HUDEP-2 (cell line): ENCODE results near the gene LRRC1.

Experiments
- DNase-seq, 76 experiments: peaks; one replicate each; lab custom pipeline; 2025; ENCODE audit not compliant: unreplicated experiment in 76 of 76; lab: John Stamatoyannopoulos, UW

The LRRC1 gene

DNA sequence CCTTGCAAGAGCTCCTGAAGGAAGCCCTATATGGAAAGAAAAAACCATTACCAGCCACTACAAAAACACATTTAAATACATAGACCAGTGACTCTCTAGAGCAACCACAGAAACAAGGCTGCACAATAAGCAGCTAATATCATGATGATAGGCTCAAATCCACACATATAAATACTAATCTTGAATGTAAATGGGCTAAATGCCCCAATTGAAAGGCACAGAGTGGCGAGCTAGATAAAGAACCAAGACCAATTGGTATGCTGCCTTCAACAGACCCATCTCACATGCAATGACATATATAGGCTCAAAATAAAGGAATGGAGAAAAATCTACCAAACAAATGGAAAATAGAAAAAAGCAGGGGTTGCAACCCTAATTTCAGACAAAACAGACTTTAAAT, 153.0 kb downstream of the LRRC1 start:
- DNase-seq, result no peak

DNA sequence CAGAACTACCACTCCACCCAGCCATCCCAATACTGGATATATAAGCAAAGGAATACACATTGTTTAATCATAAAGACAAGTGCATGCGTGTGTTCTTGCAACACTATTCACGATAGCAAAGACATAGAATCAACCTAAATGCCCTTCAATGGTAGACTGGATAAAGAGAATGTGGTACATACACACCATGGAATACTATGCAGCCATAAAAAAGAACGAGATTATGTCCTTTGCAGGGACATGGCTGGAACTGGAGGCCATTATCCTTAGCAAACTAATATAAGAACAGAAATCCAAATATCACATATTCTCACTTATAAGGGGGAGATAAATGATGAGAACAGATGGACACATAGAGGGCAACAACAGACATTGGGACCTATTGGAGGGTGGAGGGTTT, 156.6 kb downstream of the LRRC1 start:
- DNase-seq, result no peak

DNA sequence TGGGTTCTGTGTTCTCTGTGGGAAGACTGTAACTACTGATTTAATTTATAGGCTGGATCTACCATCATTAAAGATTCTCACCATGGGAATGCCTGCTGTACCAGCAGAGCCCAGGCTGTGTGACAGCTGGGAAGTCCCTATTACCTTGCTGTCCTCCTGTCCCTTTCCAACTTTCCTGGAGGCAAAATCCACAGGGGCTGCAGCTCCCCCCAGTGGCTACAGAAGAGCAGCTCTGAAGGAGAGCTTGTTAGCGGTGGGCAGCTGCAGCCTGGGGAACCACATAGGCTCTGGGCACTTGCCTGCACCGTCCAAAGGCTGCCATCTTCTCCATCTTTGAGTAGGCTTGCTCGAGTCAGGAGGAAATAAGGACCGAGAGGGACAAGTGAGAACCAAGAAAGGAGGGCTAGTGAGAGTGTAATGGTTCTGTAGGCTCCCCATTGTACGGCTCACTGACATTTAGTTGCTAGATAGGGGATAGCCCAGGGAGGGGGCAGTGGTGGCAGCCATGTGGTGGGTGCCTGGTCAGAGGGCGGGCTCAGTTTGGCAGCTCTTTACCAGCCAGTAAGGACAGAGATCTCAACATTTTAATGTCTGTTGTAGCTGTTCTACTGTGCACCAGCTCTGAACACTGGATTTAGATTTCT, 161.4 kb downstream of the LRRC1 start:
- DNase-seq, result peak in 14 of 76 experiments; percentile 2 to 38 (median 12)

DNA sequence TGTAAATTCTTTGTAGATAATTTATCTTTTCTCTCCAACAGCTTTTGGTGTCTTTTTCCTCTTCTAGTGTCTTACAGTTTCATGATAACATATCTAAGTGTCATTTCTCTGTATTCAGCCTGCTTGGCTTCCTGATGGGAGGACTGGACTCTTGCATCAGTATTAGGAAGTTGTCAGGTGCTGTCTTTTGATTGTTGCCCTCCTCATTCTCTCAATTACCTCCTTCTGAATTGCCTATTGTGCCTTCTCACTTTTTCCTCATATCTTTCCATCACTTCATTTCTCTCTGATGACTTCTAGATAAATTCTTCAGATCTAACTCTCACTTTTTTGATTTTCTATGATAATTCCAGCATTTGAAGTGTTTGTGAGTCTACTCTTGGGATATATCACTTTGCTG, 162.0 kb downstream of the LRRC1 start:
- DNase-seq, result no peak

DNA sequence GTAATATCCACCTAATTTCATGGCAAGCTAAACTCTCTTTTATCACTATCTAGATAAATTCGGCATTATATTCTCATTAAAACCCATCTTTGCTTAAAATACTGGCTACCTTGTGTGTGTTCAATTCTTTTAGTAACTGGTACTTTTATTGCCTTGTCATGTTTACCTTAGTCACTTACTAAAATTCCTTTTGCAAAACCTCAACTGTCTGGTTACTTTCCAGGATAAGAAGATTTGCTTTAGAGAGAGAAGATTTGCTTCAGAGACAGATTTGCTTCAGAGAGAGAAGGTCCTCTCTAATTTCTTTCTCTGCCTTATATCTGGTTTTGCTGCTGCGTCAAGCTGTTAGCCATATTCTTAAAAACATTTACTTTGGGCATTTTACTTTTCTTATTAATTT, 164.9 kb downstream of the LRRC1 start:
- DNase-seq, result no peak

DNA sequence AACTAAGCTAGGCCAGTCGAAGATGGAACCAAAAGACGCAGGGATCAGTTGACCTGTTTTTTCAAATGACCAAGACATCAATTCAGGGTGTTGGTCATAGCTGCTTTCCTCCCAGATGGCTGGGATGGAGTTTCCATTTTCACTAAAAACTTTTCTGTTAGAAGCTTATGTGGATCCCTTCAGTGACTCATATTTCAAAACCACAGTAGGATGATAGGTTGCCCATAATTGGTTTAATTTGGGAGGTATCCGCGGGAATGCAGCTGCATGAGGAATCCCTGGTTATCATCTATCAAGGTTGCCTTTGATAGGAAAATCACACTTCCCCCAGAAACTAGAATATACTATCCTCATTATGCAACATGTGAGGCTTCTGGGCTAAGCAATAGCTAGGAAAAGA, 165.5 kb downstream of the LRRC1 start:
- DNase-seq, result no peak

DNA sequence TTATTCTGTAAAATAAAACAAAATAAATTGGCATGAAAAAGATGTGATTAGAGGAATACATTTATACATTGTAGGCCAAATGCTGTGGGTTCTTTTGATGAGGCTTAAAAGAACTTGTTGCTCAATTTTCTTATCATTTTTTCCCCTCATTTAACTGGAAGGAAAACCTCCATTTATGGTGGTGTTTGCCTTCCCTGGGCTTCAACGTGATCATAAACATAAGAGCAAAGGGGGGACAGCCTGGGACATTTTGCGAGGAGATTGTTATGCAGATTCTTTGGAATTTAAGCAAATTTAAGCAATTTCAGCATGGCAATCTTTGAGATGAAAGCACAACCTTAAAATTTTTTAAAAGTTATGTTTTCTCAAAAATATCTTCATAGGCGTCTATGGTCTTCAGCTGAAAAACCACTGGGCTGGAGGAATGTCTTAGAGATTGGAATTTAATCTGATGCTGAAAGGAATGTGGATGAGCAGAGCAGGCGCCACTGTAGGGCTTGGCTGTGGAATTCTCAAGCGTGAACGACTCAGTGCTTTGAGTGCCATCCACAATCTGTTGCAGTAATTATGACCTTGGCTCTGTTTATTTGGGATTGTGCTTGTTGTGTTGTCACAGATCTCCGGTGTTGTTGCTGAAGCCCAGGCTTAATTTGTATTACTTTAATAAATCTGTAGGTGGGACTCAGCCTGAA, 167.0 kb downstream of the LRRC1 start:
- DNase-seq, result no peak

DNA sequence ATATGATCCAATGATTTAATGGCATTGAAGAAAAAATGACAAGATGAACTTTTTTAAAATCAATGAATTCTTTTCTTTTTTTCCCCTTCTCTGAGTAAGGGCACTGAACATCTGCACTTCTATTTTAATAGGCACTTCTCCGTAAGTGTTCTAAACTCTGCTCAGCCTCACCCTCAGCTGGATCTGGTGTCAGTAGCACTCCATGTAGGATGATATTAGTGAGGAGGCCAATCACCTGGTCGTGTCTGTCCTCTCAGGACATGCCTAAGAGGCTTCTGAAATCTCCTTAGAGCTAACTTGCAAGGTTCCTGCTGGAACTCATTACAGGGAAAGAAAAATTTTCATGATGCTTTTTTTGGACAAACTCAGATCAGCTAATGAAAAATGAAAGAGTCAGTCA, 167.8 kb downstream of the LRRC1 start:
- no peak for DNase-seq

DNA sequence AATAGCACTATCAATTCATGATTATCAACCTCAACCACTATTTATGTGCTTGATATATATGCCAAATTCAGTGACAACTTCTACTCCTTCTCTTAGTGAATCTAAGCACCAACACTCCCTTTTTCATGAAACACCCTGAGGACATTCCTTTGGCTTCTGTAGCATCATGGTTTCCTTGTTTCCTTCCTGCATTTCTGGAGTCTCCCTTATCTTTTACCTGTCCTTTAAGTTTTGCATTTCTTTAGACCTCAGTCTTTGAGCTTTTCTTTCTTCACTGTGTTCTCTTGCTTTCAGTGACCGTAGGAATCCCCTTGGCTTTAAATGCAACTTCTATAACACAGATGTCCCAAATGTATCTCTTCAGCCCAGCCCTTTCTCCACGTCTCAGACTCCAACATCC, 172.6 kb downstream of the LRRC1 start:
- no peak for DNase-seq
